NCI-H774 (cell line): ENCODE results near the gene ERO1B.
A peak's percentile ranks its signal among the peaks of the same experiment; 100 is the strongest.

Experiments used
- DNase-seq: peaks from one replicate; lab custom pipeline; 2025; lab: John Stamatoyannopoulos, UW

The ERO1B gene

GRCh38 chr1:236301080-236301957 lies 19.6 kb upstream of the ERO1B start:
- peak; percentile 78 for DNase-seq

GRCh38 chr1:236297161-236297560 lies 15.4 kb upstream of the ERO1B start:
- no peak for DNase-seq

GRCh38 chr1:236292425-236292824 lies 10.7 kb upstream of the ERO1B start:
- DNase-seq, result no peak

- peak; percentile 64 for DNase-seq
Measured at GRCh38 chr1:236289492-236290131, 7.9 kb upstream of the ERO1B start.

DNA sequence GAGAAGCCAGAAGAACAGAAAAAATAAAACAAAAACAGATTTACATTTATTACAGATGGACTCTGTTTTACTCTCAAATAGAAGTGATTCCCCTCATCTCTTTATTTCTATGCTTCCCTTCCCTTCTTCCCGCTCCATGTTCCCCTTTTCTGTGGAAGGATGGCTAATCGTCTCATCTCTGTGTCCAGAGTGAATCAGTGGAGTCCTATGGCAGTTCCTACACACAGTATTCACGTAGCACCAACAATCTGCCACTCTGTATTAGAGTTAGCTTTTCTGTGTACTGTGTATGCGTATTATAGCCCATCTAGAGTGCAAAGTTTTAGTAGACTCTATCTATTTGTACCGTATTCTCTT lies 6.8 kb upstream of the ERO1B start:
- no peak for DNase-seq

GRCh38 chr1:236287757-236288619 lies 6.2 kb upstream of the ERO1B start:
- DNase-seq, result peak; percentile 98

DNA sequence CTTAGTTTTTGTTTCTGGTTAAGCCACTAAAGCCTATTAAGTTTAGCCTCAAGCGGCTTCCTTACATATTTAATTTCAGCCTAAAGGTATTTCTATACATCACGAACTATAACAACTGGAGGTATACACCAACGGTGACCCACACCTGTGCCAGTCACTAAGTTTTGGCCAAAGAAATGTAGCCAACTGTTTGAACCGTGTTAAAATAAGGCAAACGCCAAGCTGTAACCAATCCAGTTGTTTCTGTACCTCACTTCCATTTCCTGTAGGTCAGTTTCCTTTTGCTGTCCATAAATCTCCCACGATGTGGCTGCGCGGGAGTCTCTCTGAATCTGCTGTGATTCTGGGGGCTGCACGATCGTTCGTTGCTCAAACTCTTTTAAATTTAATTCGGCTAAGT lies 5.6 kb upstream of the ERO1B start:
- no peak for DNase-seq

DNA sequence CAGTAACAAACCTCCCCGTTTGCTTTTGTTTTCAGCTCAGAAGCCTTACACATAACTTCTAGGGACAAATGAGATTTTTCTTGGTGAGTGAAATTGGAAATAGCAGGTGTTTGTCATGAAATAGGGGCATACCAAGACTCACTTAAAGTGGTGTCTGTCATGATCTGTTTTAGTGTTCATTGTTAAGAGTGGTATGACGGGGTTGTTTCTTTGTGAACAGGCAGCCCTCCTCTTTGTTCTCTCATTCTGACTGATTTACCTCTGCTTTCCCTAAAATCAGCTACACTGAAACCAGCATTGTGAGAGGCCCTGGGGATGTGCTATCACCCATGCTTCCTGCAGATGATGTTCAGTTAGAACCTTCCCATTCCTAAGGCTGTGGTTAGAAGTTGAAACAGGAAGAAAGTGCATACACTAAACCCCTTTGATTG lies 2.5 kb upstream of the ERO1B start:
- DNase-seq, result no peak

GRCh38 chr1:236282719-236283118 lies 961 bp upstream of the ERO1B start:
- DNase-seq, result no peak

DNA sequence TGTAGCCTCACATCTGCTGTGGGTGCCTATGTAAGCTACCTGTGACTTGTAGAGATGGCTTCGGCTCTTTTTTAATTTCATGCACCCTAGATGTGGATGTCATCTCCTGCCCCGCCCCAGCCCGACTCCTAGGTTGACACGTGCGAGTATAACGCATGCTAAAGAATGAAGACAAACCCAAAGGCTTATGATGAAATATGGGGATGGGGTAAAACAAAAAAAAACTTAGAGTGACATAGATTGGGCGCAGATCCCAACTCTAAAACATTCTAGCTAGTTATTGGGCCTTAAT lies 613 bp upstream of the ERO1B start:
- DNase-seq, result no peak

DNA sequence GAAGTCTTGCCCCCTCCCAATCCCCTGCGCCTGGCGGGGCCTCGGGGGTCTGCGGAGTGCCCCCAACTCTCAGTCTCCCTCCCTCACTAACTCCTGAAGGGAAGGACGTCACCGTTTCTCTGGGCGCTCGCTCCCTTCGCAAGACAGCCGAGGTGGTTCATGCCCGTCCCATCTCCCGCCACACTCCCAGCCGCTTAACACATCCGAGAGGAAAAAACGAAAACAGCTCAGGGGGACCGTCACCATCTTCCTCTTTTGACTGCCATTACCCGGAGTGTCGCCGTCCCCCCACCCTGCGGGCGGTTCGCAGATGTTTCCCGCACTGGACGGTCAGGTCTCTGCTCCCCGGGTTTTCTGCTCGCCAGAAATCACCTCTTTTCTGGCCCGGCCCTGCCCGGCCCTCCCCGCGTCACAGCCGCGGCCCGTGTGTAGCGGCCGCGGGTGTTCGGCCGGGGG lies 532 bp downstream of the ERO1B start:
- peak; percentile 47 for DNase-seq

- DNase-seq, result peak; percentile 70
Measured at GRCh38 chr1:236280438-236281197, 1.1 kb downstream of the ERO1B start.

GRCh38 chr1:236275586-236275985 lies 6.2 kb downstream of the ERO1B start:
- no peak for DNase-seq

DNA sequence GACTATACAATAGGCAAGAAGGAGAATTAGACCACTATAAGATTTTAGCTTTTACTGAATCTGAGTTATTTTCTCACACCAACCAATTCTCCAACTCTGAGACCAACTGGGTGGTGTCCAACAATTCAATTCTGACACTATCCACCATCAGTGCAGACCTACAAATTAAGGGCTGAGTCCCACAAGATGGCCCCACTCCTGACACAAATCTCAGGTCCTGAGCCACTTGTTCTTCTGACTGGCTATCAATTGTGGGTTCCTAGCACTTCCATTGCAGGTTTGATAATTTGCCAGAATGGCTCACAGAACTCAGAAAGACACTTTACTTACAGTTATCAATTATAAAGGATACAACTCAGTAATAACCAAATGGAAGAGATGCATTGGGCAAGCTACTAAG lies 6.7 kb downstream of the ERO1B start:
- DNase-seq, result no peak

GRCh38 chr1:236273358-236273757 lies 8.4 kb downstream of the ERO1B start:
- no peak for DNase-seq

- no peak for DNase-seq
Measured at GRCh38 chr1:236269439-236269838, 12.3 kb downstream of the ERO1B start.

DNA sequence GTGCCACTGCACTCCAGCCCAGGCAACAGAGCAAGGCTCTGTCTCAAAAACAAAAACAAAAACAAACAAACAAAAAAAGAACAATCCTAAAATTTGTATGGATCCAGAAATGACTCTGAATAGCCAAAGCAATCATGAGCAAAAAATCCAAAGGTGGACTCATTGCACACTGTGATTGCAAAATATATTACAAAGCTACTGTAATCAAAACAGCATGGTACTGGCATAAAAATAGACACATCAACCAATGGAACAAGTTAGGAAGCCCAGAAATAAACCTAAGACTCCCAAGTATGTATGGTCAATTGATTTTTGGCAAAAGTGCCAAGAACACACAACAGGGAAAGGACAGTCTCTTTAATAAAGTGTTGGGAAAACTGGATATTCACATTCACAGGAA lies 19.9 kb downstream of the ERO1B start:
- DNase-seq, result no peak

DNA sequence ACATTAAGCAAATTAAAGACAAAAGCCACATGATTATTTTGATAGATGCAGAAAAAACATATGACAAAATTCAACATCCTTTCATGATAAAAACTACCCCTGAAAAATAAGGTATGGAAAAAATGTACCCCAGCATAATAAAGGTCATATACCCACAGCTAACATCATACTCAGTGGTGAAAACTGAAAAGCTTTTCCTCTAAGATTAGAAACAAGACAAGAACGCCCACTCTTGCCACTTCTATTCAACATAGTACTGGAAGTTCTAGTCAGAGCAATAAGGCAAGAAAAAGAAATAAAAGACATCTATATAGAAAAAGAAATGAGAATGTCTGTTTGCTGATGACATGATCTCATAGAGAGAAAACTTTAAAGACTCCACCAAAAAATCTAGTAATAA lies 20.7 kb downstream of the ERO1B start:
- DNase-seq, result no peak

DNA sequence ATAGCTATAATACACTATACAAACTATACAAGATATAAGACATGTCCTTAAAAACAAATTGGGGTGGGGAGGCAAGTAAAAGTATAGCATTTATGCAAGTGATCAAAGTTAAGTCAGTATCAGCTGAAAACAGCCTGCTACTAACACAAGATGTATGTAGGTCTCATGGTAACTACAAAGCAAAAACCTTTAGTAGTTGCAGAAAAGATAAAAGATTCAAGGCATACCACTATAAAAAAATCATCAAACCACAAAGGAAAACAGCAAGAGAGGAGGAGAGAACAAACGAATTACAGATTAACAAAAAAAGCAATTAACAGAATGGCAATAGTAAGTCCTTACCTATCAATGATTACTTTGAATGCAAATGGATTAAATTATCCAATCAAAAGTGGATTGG lies 22.7 kb downstream of the ERO1B start:
- DNase-seq, result no peak

DNA sequence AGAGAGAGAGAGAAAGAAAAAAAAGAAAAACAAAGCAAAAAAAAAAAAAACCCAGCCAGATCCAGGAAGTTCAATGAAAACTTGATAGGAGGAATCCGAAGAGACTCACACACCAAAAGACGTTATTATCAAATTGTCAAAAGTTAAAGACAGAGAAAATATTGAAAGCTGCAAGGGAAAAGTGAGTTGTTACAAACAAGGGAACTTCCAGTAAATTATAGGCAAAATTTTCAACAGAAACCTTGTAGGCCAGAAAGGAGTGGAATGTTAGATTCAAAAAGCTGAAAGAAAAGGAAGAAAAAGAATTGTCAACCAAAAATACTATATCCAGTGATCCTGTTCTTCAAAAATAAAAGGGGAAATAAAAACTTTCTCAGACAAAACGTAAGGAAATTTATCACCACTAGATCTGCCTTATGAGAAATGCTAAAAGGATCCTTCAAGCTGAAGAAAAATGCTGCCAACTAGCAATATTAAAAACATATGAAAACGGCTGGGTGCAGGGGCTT lies 23.6 kb downstream of the ERO1B start:
- DNase-seq, result no peak

- DNase-seq, result no peak
Measured at GRCh38 chr1:236257216-236257615, 24.5 kb downstream of the ERO1B start.
